Right forelimb (tissue), 1 donor: ENCODE data around the gene DHX30.

Experiments
- DNase-seq: peaks from one replicate; pipeline ENCODE4 v3.0.0-alpha.2; 2018

The DHX30 gene

GRCh38 chr3:47888986-47889757 lies 86.2 kb downstream of the DHX30 start:
- no peak for DNase-seq

- DNase-seq, result no peak
Observed at GRCh38 chr3:47890126-47890827, 87.3 kb downstream of the DHX30 start.

GRCh38 chr3:47890828-47891612 lies 88.1 kb downstream of the DHX30 start:
- DNase-seq, result no peak

- no peak for DNase-seq
Observed at GRCh38 chr3:47891613-47892005, 88.7 kb downstream of the DHX30 start.

GRCh38 chr3:47892286-47893040 lies 89.5 kb downstream of the DHX30 start:
- no peak for DNase-seq

GRCh38 chr3:47895241-47895640 lies 92.3 kb downstream of the DHX30 start:
- DNase-seq, result no peak

GRCh38 chr3:47896736-47897135 lies 93.8 kb downstream of the DHX30 start:
- no peak for DNase-seq

- no peak for DNase-seq
Observed at GRCh38 chr3:47897954-47898353, 95.0 kb downstream of the DHX30 start.

- DNase-seq, result no peak
Observed at GRCh38 chr3:47899495-47900108, 96.7 kb downstream of the DHX30 start.
